Gastrocnemius medialis (tissue), 4 donors: ENCODE data around the gene SLC45A2. TPM values are rescaled to one million over a fixed set of nuclear protein-coding genes. Genes with fewer than 3 reads are reported as not detected.

Experiments
- ATAC-seq, 2 donors: fragments of 150-250 bp; one replicate each; pipeline ENCODE4 v1.9.1; 2016
- DNase-seq, 2 donors: peaks; one replicate each; pipeline ENCODE4 v3.0.0-alpha.2; 2019
- H3K27ac ChIP-seq, 4 donors: fragments of 200-600 bp; sonication (generic); 1 replicate in 1 of 4; 2 replicates in 3 of 4; pipeline ENCODE4 v1.5.1; 2016 to 2018; ENCODE audit warnings: mild to moderate bottlenecking in 2 of 4, moderate library complexity in 1 of 4
- H3K27me3 ChIP-seq, 3 donors: fragments of 200-600 bp; sonication (generic) in 2 of 3; 1 replicate in 1 of 3; 2 replicates in 2 of 3; pipeline versions ENCODE4 v1.5.1 to v1.6.0; 2016 to 2019; ENCODE audit warnings: mild to moderate bottlenecking in 1 of 3, moderate library complexity in 1 of 3
- H3K36me3 ChIP-seq, 2 donors: fragments of 200-600 bp; sonication (generic) in 1 of 2; one replicate each; pipeline ENCODE4 v1.5.1; 2017 to 2018
- H3K4me1 ChIP-seq, 2 donors: fragments of 200-600 bp; sonication (generic) in 1 of 2; one replicate each; pipeline ENCODE4 v1.5.1; 2016 to 2017; ENCODE audit warnings: mild to moderate bottlenecking in 2 of 2
- H3K4me3 ChIP-seq, 4 donors: fragments of 200-600 bp; sonication (generic) in 3 of 4; 1 replicate in 1 of 4; 2 replicates in 3 of 4; pipeline ENCODE4 v1.5.1; 2016 to 2019; ENCODE audit warnings: mild to moderate bottlenecking in 2 of 4
- H3K9me3 ChIP-seq, 3 donors: fragments of 200-600 bp; sonication (generic) in 2 of 3; 1 replicate in 1 of 3; 2 replicates in 2 of 3; pipeline ENCODE4 v1.5.1; 2016 to 2019
- POLR2A ChIP-seq, 2 donors: fragments of 450-650 bp; IDR thresholded peaks; one replicate each; pipeline ENCODE4 v1.6.1; 2017; ENCODE audit warnings: antibody characterized with exemption in 2 of 2, mild to moderate bottlenecking in 2 of 2, moderate library complexity in 2 of 2
- in situ Hi-C, 4 donors: fragments of 200-750 bp; cut with MboI; loops; one replicate each; pipeline versions ENCODE4 v1.15.0 to v1.8.0; 2017; ENCODE audit warnings: low sequenced_read_pairs in 4 of 4
- intact Hi-C: fragments of 100-400 bp; cut with DNase I; formaldehyde crosslinking; loops from one replicate; pipeline ENCODE4 v1.15.1; 2023; ENCODE audit warnings: low total_unique reads
- total RNA-seq, 4 donors: library from RNA; depleted of rRNA; stranded (reverse); fragments of >200 nt; gene quantifications; one replicate each; pipeline versions ENCODE4 v1.1.0 to v1.2.3, GENCODE V29; 2016
- TF ChIP-seq, protein P1 (sequence below), 5 experiments: fragments of 450-650 bp in 3 of 5; fragments of 200-600 bp in 2 of 5; sonication (generic) in 2 of 5; IDR thresholded peaks in 4 of 5; conservative IDR thresholded peaks in 1 of 5; 1 replicate in 4 of 5; 2 replicates in 1 of 5; pipeline ENCODE4 v1.5.1; 2016 to 2019; ENCODE audit warnings: antibody characterized with exemption in 5 of 5, mild to moderate bottlenecking in 3 of 5, moderate library complexity in 3 of 5

The SLC45A2 gene
- total RNA-seq, 4 donors from 2014 or later, result not detected

- Histone ChIP-seq H3K27me3 (peaks cover 43 to 55% (median 48%) of the 10 kb centered on the region in 3 donors), H3K9me3 (no peaks in the 10 kb centered on the region), H3K4me1 (peaks cover 0 to 7% of the 10 kb centered on the region in 2 donors), H3K27ac (no peak overlapping the region), H3K36me3 (no peaks in the 10 kb centered on the region), H3K4me3 (peak overlapping the region in 3 of 4 donors; percentile 30 to 46 (median 32))
- intact Hi-C loops, result no loop called here
- in situ Hi-C loops, result loop anchor here in 2 of 4 donors (25.0 kb wide), 1 partner anchor 500 kb away; the partner anchor contains the start of gene TARS1 (in 2 of the 2)
- no peak for ATAC-seq
- TF ChIP-seq POLR2A (IDR thresholded peaks at IDR 0.05), result no peak
- TF ChIP-seq, protein P1, sequence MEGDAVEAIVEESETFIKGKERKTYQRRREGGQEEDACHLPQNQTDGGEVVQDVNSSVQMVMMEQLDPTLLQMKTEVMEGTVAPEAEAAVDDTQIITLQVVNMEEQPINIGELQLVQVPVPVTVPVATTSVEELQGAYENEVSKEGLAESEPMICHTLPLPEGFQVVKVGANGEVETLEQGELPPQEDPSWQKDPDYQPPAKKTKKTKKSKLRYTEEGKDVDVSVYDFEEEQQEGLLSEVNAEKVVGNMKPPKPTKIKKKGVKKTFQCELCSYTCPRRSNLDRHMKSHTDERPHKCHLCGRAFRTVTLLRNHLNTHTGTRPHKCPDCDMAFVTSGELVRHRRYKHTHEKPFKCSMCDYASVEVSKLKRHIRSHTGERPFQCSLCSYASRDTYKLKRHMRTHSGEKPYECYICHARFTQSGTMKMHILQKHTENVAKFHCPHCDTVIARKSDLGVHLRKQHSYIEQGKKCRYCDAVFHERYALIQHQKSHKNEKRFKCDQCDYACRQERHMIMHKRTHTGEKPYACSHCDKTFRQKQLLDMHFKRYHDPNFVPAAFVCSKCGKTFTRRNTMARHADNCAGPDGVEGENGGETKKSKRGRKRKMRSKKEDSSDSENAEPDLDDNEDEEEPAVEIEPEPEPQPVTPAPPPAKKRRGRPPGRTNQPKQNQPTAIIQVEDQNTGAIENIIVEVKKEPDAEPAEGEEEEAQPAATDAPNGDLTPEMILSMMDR (IDR thresholded peaks at IDR 0.05 in 4 of 5, conservative IDR thresholded peaks at IDR 0.05 in 1 of 5), result no peak
- no peak for DNase-seq
These were observed 47.3 kb downstream of the SLC45A2 start for GRCh38 chr5:33937017-33937706.

DNA sequence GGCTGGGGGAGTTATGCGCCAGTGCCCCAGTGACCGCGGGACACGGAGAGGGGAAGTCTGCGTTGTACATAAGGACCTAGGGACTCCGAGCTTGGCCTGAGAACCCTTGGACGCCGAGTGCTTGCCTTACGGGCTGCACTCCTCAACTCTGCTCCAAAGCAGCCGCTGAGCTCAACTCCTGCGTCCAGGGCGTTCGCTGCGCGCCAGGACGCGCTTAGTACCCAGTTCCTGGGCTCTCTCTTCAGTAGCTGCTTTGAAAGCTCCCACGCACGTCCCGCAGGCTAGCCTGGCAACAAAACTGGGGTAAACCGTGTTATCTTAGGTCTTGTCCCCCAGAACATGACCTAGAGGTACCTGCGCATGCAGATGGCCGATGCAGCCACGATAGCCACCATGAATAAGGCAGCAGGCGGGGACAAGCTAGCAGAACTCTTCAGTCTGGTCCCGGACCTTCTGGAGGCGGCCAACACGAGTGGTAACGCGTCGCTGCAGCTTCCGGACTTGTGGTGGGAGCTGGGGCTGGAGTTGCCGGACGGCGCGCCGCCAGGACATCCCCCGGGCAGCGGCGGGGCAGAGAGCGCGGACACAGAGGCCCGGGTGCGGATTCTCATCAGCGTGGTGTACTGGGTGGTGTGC, 48.0 kb downstream of the SLC45A2 start, which contains the start of gene RXFP3:
Gene RXFP3, plus strand, starts transcription at position 6 of the 636 bp plus-strand sequence. Its CDS starts 355 bp downstream, at position 361.
- no peak for DNase-seq
- in situ Hi-C loops (loop anchor here in 2 of 4 donors (25.0 kb wide), 1 partner anchor 499 kb away; the partner anchor contains the start of gene TARS1 (in 2 of the 2)), intact Hi-C loops (no loop called here)
- Histone ChIP-seq H3K9me3 (no peaks in the 10 kb centered on the region), H3K4me1 (peaks cover 0 to 7% of the 10 kb centered on the region in 2 donors), H3K27ac (no peak within 1 kb of the TSS), H3K27me3 (peaks cover 43 to 57% (median 48%) of the 10 kb centered on the region in 3 donors), H3K4me3 (peak within 1 kb of the TSS; percentile 19 to 46 (median 31)), H3K36me3 (no peaks in the 10 kb centered on the region)
- no peak for ATAC-seq
- TF ChIP-seq POLR2A (IDR thresholded peaks at IDR 0.05), result no peak
- TF ChIP-seq, protein P1 (IDR thresholded peaks at IDR 0.05 in 4 of 5, conservative IDR thresholded peaks at IDR 0.05 in 1 of 5), result no peak

- peaks cover 43 to 53% (median 48%) of the 10 kb centered on the region in 3 donors for H3K27me3 ChIP-seq
- no peaks in the 10 kb centered on the region for H3K36me3 ChIP-seq
- in situ Hi-C loops, result loop anchor here in 2 of 4 donors (25.0 kb wide), 1 partner anchor 499 kb away; the partner anchor contains the start of gene TARS1 (in 2 of the 2)
- TF ChIP-seq, protein P1 (IDR thresholded peaks at IDR 0.05 in 4 of 5, conservative IDR thresholded peaks at IDR 0.05 in 1 of 5), result peak in 2 of 5 experiments; percentile 23 to 38
- no peak for TF ChIP-seq POLR2A (IDR thresholded peaks at IDR 0.05)
- no peak for DNase-seq
- no peaks in the 10 kb centered on the region for H3K9me3 ChIP-seq
- no peak overlapping the region for H3K27ac ChIP-seq
- no peak for ATAC-seq
- H3K4me3 ChIP-seq, result peak overlapping the region; percentile 19 to 46 (median 31)
- intact Hi-C loops, result no loop called here
- H3K4me1 ChIP-seq, result peaks cover 0 to 7% of the 10 kb centered on the region in 2 donors
These were observed 48.5 kb downstream of the SLC45A2 start for GRCh38 chr5:33936004-33936380.

- in situ Hi-C loops, result loop anchor here in 2 of 4 donors (25.0 kb wide), 1 partner anchor 497 kb away; the partner anchor contains the start of gene TARS1 (in 2 of the 2)
These were observed 50.3 kb downstream of the SLC45A2 start for GRCh38 chr5:33934176-33934575.

More at GRCh38 chr5:33934176-33934575, 50.3 kb downstream of the SLC45A2 start:
- TF ChIP-seq POLR2A (IDR thresholded peaks at IDR 0.05), result no peak
- TF ChIP-seq, protein P1 (IDR thresholded peaks at IDR 0.05 in 4 of 5, conservative IDR thresholded peaks at IDR 0.05 in 1 of 5), result no peak
- no peaks in the 10 kb centered on the region for H3K9me3 ChIP-seq
- no peak overlapping the region for H3K4me3 ChIP-seq
- ATAC-seq, result no peak
- no peaks in the 10 kb centered on the region for H3K36me3 ChIP-seq
- H3K27ac ChIP-seq, result no peak overlapping the region
- intact Hi-C loops, result no loop called here
- DNase-seq, result no peak
- peaks cover 0 to 7% of the 10 kb centered on the region in 2 donors for H3K4me1 ChIP-seq
- peaks cover 38 to 41% (median 38%) of the 10 kb centered on the region in 3 donors for H3K27me3 ChIP-seq
